Skeletal muscle cell (primary cell): ENCODE measurements around the gene SLC4A8.

Source experiments
- DNase-seq: peaks from one replicate; pipeline ENCODE4 v3.0.0-alpha.2; 2010; ENCODE audit warnings: low read depth
- H3K4me3 ChIP-seq: 2 replicates; pipeline ENCODE4 v1.5.1; 2011; ENCODE audit warnings: low read depth, mild to moderate bottlenecking, control low read depth, low read length, moderate library complexity

Gene SLC4A8

DNA sequence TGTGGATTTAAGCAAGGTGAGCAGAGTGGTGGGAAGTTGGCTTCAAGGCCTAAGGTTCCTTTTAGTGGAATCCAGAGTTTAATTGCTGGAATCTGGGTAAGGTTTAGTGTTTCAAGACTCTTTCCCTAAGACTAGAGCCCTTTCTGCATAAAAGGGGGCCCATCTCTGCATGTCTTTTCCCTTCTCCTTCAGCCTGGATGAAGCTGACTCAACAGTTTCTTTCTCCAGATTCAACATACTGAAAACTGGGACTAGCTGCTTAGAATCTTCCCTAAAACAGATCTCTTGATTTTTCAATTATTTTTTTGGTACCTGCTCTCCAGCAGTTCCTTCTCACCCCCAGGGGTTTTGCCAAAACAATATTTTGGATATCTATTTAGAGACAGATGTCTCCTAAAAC is 34.0 kb downstream of the SLC4A8 start:
- H3K4me3 ChIP-seq = no peak overlapping the region
- DNase-seq = no peak

DNA sequence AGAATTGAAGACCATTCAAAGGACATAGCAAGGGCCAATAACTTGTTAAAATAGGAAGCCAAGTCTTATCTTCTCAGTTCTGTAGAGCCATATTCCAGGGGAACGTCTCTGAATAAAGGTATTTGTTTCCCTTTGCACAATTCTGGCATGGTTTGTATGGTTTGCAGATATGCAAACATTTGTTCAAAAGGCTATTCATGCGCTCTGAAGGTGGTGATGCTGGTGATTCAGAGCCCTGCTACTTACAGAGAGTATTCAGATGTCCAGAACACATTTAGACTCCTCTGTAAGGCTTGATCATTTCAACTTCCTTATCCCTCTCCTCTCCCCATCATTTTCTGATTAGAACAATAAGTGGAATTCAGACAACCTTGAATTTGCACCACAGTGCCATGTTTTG is 35.9 kb downstream of the SLC4A8 start:
- DNase-seq = no peak
- no peak overlapping the region for H3K4me3 ChIP-seq

DNA sequence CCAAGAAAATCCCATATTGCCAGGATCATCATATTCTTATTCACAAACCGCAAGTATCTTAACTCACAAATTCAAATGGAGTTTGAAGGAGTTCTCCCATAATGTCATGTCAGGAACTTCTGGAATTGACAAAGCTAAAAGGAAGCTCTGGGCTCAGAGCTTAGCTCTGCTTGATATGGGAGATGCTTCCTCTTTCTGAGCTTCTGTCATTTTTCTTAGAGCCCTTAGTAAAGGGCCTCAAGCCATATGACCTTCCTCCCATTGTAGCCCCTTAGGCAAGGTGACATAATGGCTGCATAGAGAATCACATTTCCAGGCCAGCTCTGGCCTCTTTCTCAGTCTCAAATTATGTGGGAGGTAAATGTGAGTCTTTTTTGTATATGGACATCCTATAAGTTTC is 40.9 kb downstream of the SLC4A8 start:
- DNase-seq = no peak
- no peak overlapping the region for H3K4me3 ChIP-seq

DNA sequence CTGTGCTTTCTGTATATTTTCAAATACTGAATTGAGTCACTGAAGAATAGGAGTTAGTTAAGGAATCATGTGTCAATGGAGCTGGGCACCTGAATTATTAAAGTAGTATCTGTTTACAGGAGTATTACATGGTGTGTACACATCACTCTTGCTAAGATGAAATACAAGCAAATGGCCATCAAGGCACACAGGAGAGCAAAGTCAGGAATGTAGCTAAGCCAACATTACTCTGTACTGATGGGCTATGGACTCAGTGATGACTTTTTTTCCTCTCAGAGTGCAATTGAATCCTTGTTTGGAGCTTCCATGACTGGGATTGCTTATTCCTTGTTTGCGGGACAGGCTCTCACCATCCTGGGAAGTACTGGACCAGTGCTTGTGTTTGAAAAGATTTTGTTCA is 45.5 kb downstream of the SLC4A8 start:
- no peak overlapping the region for H3K4me3 ChIP-seq
- no peak for DNase-seq

DNA sequence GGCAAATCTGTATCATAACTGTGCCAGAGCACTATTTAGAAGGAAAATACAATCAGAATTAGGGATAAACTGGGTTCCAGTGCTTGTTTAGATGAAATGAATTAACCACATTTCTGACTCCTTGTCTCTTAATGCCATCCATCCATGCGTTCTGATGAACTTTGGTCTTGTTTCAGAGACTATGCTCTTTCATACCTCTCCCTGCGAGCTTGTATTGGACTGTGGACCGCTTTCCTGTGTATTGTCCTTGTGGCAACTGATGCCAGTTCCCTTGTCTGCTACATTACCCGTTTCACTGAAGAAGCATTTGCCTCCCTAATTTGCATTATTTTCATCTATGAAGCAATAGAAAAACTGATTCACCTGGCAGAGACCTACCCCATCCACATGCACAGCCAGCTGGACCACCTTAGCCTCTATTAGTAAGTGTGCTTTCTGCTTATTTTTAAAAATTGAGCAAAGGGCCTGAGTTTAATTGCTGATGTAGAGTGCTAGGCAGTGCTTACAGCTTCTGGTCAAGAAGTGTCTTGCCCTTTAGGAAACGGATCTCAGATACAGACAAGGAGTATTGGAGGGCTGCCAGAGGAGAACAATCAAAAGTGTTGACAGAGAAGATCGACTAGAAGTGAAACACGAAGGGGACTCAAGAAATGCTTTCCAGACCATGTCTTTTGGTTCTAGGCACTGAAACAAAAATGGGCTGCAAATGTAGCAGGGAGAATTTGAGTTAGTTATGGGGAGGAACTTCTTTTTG is 46.7 kb downstream of the SLC4A8 start:
- no peak for DNase-seq
- H3K4me3 ChIP-seq = no peak overlapping the region

DNA sequence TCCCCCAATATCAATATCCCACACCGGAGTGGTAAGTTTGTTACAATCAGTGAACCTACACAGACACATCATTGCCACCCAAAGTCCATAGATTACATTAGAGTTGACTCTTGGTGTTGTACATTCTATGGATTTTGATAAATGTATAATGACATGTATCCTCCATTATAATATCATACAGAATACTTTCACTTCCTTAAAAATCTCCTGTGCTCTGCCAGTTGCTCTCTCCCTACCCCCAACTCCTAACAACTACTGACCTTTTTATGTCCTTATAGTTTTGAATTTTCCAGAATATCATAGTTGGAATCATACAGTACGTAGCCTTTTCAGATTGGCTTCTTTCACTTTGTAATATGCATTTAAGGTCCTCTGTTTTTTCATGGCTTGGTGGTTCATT is 48.4 kb downstream of the SLC4A8 start:
- DNase-seq = no peak
- no peak overlapping the region for H3K4me3 ChIP-seq

DNA sequence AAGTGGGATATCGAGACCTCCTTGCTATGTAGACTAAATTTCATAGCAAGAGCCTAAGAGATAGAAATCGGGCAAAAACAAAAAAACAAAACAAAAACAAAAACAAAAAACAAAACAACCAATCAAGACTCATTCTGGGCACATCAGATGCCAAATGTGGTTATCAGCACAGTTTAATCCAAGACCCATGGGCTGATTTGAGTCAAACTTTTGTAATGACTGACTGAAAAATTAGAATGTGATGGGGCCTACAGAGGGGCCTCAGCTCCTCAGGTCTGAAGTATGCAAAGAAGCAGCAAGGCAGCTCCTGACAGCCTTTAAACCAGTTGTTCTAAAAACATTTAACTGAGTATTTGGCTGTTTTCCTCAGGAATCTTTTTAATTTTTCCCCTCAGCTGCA is 49.3 kb downstream of the SLC4A8 start:
- H3K4me3 ChIP-seq = no peak overlapping the region
- no peak for DNase-seq

DNA sequence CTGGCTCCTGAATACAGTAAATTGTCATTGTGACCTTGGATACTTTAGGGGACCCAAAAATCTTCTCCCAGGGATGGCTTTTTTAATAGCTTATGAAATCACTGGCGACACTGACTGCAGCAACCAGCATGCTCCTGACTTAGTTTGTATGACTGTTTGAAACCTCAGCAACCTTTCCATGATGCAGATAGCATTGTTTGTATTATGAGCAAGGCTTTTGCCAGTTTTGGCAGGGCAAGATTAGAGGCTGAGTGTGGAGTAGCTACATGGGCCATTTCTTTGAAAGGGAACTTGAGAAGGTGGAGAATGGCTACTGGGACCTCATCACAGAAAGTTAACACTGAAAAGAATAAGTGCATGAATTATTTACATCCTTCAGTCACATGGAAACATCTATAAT is 50.9 kb downstream of the SLC4A8 start:
- no peak for DNase-seq
- no peak overlapping the region for H3K4me3 ChIP-seq

DNA sequence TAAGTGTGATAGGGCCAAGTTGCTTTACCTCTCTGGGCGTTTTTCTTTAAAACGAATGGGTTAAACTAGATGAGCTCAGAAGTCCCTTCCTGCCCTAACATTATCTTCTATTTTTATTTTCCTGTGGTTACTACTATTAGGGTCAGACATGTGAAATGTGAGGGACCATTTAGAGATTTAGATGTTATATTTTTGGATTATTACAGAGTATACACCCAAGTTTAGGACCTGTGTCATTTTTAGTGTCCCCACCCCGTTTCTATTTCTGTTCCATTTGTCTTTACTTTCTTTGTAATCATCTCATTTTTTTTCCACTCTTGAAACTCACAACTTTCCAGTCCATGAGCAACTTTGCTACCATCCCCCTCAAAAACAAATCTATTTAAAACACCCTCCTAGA is 56.3 kb downstream of the SLC4A8 start:
- H3K4me3 ChIP-seq = no peak overlapping the region
- no peak for DNase-seq

DNA sequence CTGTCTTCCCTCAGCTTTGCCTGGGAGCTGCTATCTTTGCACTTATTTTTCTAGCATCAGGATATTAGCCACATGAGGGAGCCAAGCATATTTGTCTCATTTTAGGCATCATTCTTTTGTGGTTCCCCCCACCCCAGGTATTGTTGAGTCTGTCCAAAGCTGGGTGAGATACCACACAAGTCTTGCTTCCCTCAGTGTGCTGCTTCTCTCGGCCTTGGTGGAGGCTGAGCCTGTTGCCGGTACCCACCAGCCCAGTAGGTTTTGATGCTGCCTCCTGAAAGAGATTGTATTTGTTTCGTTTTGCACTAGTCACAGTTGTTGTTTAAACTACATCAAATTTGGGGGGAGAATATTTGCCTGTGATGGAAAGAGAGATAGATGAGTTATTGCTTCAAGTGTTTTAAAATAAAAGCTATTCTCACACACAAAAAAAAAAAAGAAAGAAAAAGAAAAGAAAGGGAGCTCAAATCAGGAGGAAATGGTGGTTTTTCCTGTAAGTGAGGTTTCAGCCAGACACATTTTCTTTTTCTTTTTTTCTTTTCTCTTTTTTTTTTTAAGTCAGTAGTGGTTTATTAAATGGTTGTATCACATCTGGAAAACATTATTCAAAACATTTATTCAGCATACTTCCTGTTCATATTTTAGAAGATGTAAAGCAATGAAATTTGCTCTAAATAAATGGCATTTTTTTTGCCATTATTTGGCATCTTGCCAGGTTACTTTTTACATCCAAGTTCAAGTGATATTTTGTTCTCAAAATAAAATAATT is 58.5 kb downstream of the SLC4A8 start:
- H3K4me3 ChIP-seq = no peak overlapping the region
- no peak for DNase-seq

DNA sequence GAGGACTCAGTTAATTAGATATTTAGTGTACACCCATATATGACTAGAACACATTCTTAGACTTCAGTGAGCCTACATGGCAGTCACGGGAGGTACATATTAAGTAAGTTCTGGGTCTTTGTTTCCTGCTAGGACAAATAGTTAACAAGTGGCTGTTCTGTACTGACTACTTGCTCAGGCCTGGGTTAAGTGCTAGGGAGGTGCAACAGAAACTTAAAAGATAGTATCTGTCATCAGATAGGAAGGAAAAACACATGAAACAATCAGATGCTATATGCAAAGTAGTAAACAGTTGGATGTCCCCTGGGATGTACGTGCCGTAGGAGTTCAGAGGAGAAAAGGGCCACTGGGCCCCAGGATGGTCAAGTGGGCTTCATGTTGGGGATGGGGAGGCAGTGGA is 59.5 kb downstream of the SLC4A8 start:
- H3K4me3 ChIP-seq = no peak overlapping the region
- no peak for DNase-seq

DNA sequence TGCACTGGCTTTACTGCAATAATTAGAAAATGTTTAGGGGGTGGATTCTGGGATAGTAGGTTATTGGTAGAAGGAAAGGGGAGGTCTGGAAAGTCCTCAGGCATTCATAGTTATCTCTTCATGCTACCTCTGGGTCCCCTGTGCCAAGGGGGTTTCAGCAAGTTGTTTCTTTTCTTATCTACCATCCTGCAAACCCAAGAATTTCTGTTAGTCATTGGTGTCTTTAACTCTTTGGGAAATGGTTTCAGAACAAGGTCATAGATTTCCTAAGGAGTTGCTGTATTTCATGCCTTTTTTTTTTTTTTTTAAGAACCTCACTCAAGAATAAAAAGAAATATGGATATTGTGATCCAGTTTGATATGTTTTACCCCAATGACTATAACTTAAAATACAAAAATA is 63.6 kb downstream of the SLC4A8 start:
- no peak for DNase-seq
- H3K4me3 ChIP-seq = no peak overlapping the region

DNA sequence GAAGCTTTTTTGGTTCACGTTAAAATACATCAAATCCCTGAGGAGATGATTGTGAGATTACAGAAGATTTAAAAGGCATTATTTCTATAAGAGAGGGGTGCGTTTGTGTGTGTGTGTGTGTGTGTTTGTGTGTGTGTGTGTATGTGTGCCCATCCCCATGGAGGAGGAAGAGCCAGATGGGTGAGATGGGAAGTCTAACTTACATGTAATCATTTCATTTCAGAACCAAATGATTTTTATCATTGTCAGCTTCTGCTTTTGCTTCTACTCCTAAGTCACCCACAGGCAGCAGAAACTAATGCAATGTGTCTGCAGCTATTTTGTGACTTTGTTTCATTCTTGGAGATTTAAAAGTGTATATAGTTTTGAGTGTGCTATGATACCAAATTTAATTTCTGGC is 68.7 kb downstream of the SLC4A8 start:
- no peak for DNase-seq
- no peak overlapping the region for H3K4me3 ChIP-seq

DNA sequence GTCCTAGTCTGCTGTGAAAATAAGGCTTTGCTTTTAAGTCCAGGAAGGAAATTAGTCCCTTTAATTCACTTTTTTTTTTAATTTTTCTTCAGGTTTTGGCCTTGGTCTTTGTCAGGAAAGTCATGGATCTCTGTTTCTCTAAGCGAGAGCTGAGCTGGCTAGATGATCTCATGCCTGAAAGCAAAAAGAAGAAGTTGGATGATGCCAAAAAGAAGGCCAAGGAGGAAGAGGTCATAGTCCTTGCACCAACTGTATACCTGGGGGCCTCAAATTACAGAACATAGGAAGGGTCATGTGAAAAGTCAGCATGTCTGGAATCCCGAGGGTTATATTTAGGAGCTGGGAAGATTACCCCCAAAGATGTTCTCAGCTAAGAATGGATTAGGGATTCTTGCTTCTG is 72.3 kb downstream of the SLC4A8 start:
- no peak overlapping the region for H3K4me3 ChIP-seq
- no peak for DNase-seq

DNA sequence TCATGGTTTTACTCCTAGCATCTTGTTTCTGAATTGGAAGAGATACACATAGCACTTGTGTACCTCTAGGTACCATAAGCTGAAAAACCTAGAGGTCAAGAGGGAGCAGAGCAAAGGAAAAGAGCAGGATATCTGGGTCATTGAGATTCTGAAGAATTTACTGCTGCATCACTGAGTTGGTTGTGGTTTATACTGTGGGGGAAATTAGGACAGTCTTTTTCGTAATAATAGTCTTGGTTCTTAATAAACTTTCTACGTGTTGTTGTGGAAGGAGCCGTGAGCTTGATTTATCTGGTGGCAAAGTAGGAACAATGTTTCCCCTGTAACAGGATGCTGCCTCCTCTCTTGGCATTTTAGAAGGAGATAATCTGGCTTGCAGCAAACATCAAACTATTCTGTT is 80.2 kb downstream of the SLC4A8 start:
- DNase-seq = no peak
- no peak overlapping the region for H3K4me3 ChIP-seq

DNA sequence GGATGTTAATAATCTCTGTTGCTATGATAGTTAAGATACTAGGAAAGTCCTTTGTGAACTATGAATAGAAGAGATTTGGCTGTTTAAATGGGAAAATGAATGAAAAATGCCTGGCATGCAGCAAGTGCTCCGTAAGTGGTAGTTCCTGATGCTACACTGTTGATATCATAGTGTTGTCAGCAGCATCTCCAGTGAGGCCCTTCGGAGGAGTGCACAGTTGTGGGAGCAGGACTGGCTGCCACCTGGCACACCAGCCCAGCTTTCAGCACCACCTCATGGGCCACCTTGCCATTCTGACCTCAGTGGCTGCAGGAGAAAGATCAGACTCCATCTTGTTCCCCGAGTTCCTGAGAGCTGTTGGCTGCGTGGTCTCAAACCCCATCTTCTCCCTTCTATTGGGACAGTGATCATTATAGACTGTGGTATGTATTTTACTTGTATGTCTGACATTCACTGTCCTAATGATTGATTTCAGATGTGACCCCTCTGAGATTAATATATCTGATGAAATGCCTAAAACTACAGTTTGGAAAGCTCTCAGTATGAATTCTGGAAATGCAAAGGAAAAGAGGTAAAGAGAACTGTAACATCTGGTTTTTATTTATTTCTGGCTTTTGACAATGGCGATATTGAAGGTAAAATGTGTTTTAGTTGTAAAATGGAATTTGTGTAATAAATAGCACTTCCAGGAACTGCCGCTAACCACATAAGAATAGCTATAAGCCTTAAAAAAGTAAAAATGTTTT is 80.9 kb downstream of the SLC4A8 start:
- DNase-seq = no peak
- no peak overlapping the region for H3K4me3 ChIP-seq

DNA sequence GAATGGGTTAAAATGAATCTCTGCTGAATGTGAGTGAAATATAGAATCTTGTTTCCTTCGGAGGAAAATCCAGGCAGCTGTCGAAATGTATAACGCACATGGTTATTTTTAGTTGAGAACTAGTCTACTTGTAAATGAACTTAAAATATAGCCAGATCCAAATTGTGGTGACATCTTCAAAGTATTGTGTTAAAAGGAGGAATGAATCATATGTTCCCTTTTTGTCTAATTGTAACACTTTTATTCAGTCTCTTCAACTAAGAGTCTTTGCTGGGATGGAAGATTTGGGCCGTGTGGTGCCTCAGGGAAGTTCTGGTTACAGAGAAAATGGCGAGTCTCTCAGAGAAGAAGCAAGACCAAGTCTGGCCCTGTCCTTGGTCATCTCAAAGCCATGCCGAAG is 82.5 kb downstream of the SLC4A8 start:
- no peak for DNase-seq
- H3K4me3 ChIP-seq = no peak overlapping the region

DNA sequence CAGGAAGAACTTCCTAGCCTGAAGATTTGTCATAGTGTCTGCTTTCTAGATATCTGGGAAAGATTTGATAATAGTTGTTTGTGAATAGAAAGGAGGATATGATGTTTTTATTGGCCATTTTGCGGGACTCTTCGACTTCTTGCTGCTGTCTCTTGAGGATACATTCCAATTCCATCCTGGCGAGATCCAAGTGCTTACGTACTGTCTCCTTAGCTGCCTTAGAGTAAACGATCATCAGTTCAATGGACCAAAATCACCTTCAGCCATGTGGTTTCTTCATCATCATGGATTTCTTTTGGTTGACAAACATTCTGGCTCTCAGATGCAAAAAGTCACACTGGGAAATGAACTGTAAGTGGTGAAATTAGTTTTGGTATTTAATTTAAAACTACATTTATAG is 83.7 kb downstream of the SLC4A8 start:
- peak; percentile 9 for DNase-seq
- H3K4me3 ChIP-seq = no peak overlapping the region

DNA sequence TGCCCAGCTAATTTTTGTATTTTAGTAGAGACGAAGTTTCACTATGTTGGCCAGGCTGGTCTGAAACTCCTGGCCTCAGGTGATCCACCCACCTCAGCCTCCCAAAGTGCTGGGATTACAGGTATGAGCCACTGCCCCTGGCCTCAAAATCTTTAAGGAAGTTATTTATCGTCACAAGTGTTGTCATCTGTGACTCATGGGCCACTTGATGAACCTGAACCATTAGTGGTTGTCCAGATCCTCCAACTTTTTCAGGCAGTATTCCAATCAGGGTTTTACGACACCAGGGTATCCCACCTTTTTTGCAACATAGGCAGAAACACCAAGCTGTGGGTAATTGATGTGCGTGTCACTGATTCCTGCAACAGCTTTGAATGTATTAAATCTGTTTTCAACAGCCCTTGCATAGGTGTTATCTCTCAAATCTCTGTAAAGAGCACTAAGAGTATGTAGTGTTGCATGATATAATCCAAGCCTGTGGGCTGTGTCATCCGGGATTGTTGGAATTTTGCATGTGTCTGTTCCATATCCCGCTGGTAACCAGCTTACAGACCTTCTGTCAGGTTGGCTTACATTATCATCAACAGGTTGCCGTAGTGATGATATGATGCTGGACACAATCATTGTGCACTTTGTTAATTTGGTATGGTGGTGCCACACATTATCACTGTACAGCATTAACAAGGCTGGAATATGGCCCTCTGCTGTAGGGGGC is 87.1 kb downstream of the SLC4A8 start:
- no peak for DNase-seq
- H3K4me3 ChIP-seq = no peak overlapping the region

DNA sequence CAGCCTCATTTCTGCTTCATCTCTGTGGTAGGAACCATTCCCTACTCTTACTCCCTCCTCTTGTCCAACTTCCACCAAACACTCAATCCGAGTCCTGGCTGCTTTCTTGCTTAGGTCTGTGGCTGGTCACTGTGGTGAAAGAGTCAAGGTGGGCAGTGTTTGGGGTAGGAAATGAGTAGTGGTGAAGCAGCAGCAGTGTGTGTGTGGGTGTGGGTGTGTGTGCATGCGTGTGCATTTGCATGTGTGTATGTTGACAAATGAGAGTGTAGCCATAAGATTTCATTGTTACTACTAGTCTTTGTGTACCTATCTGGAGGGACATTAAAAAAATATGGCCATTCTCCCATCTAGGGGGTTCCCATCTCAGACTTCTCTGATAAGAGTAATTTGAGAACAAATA is 87.8 kb downstream of the SLC4A8 start:
- no peak overlapping the region for H3K4me3 ChIP-seq
- DNase-seq = no peak
